IPS-18c (cell line): ENCODE data around the gene MRFAP1L1.

Experiments used
- H3K4me3 ChIP-seq: 2 replicates; pipeline ENCODE4 v1.7.0; 2013; ENCODE audit warnings: low read depth, mild to moderate bottlenecking, low read length, moderate library complexity; ENCODE audit not compliant: insufficient read depth
- H3K9me3 ChIP-seq: one replicate; pipeline ENCODE4 v1.6.1; 2013; ENCODE audit warnings: mild to moderate bottlenecking, low read length, moderate library complexity; ENCODE audit not compliant: control insufficient read depth, insufficient read depth

Gene MRFAP1L1

GRCh38 chr4:6658209-6658595 lies 51.5 kb downstream of the MRFAP1L1 start:
- Histone ChIP-seq H3K9me3 (no peaks in the 10 kb centered on the region), H3K4me3 (0 out of 2 replicates have a peak overlapping the region, but pooled peaks have one; percentile 1)
